Measurements from ENCODE around the gene AGAP1.

Gene AGAP1

DNA sequence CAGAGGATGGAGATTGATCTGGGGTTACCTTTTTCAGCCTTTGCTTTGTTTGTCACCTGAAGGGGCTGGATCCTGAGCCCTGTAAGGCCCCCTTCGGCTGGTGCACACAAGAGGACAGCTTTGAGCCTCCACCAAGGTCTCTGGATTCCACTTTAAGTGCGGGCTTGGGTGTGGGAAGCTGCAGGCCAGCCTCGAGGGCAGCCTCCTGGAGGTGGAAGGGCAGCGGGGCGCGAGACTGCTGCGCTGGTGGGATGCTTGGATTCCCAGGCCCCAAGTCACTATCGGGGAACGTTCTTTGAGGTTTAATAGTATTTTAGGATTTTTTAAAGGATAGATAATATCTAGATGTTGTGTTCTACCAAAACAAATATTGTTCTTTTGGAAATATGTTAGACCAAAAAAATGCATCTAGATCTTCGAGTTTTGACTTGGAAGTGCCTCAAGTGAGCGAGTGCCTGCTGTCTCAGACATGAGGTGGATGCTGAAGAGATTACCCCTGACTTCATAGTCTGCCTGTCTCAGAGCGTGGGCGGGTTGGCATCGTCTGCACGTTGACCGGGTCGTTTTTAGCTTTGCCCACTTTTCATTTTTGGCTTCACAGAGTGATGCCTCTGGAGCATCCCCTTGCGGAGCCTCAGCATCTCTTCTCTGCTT is 113.8 kb downstream of the AGAP1 start:
- Histone ChIP-seq H3K36me3 (replicated peaks) (no peaks in the 10 kb centered on the region), H3K27me3 (replicated peaks) (no peaks in the 10 kb centered on the region), H3K4me3 (ENCODE audit: low read depth, low read length) (no peak overlapping the region), H3K27ac (peak overlapping the region; percentile 12)
- TF ChIP-seq, protein P1, sequence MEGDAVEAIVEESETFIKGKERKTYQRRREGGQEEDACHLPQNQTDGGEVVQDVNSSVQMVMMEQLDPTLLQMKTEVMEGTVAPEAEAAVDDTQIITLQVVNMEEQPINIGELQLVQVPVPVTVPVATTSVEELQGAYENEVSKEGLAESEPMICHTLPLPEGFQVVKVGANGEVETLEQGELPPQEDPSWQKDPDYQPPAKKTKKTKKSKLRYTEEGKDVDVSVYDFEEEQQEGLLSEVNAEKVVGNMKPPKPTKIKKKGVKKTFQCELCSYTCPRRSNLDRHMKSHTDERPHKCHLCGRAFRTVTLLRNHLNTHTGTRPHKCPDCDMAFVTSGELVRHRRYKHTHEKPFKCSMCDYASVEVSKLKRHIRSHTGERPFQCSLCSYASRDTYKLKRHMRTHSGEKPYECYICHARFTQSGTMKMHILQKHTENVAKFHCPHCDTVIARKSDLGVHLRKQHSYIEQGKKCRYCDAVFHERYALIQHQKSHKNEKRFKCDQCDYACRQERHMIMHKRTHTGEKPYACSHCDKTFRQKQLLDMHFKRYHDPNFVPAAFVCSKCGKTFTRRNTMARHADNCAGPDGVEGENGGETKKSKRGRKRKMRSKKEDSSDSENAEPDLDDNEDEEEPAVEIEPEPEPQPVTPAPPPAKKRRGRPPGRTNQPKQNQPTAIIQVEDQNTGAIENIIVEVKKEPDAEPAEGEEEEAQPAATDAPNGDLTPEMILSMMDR (IDR thresholded peaks at IDR 0.05; ENCODE audit: low read depth, low read length, missing control alignments), result no peak
- in situ Hi-C loops (cut with HindIII; ENCODE audit: low pct_ligation_motif_present, low sequenced_read_pairs), result no loop called here
- DNase-seq, result peak; percentile 52

DNA sequence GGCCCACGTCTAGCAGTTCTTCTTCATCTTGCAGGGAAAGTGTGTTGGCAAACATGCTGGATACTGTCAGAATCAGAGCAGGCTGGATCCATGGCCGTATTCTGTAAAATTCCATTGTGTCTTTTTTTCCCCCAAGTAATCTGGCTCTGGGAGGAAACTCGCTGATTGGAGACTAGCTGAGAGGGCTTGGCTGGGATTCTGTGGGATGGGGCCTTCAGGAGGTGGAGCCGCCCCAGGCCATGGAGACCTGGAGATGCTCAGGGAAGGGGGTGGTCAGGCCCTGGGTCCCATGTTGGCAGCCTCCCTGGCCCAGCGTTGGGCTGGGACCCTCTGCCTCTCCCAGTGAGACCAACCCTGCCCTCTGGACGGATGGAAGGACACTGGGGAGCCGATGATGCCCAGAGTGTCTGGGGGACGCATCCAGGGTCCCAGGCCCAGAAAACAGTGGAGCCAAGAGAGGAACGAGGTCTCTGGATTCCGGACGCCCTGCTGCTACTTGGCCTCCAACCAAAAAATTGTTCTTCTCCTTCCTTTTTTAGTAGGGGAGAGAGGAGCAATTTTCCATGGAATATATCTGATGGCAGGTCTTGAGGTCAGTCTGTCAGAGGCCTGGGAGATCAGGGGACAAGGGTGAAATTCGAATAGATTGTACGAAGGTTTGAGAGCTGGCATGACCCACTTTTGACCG is 114.5 kb downstream of the AGAP1 start:
- Histone ChIP-seq H3K27me3 (replicated peaks) (no peaks in the 10 kb centered on the region), H3K27ac (peak overlapping the region; percentile 12), H3K4me3 (ENCODE audit: low read depth, low read length) (no peak overlapping the region), H3K36me3 (replicated peaks) (no peaks in the 10 kb centered on the region)
- TF ChIP-seq, protein P1 (IDR thresholded peaks at IDR 0.05; ENCODE audit: low read depth, low read length, missing control alignments), result no peak
- no peak for DNase-seq
- in situ Hi-C loops (cut with HindIII; ENCODE audit: low pct_ligation_motif_present, low sequenced_read_pairs), result no loop called here

DNA sequence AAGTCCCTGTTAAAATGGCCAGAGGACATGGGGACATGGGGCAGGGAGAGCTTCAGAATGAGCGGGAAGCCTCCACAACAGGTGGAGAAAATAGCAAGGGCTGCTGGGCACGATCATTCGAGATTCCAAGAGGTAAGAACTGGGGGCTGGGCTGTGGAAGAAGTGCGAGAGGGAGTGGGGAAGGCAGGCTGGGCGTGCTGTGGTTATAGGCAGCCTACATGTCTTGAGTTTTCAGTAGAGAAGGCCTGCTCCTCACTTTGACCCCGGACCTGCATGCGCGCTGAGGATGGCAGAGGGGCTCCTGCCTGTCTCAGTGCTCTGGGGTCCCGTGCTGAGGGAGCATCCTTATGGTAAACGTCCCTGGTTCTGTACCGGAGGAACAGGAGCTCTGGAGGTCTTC is 115.5 kb downstream of the AGAP1 start:
- DNase-seq, result no peak
- H3K27ac ChIP-seq, result no peak overlapping the region
- no peak overlapping the region for H3K4me3 ChIP-seq (ENCODE audit: low read depth, low read length)
- TF ChIP-seq, protein P1 (IDR thresholded peaks at IDR 0.05; ENCODE audit: low read depth, low read length, missing control alignments), result no peak
- H3K27me3 ChIP-seq (replicated peaks), result no peaks in the 10 kb centered on the region
- H3K36me3 ChIP-seq (replicated peaks), result no peaks in the 10 kb centered on the region
- in situ Hi-C loops (cut with HindIII; ENCODE audit: low pct_ligation_motif_present, low sequenced_read_pairs), result no loop called here

DNA sequence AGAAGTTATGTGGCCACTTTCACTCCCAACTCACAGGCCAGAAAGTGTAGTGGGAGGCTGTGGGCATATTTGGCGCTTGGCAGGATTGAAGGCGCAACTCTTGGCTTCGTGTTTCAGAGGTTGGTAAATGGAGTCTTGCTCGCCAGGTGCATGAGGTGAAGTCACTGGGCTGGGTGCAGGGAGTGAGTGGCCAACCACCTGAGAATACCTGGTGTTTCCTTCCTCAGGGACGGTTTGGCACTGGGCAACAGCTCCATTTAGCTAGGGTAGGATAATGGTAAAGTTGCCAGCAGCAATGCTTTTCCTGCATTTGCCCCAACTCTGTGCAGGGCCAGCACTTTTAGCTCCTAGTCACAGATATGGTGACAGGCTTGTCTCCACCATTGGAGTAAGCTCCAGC is 115.9 kb downstream of the AGAP1 start:
- TF ChIP-seq, protein P1 (IDR thresholded peaks at IDR 0.05; ENCODE audit: low read depth, low read length, missing control alignments), result no peak
- in situ Hi-C loops (cut with HindIII; ENCODE audit: low pct_ligation_motif_present, low sequenced_read_pairs), result no loop called here
- no peak overlapping the region for H3K4me3 ChIP-seq (ENCODE audit: low read depth, low read length)
- no peak overlapping the region for H3K27ac ChIP-seq
- H3K27me3 ChIP-seq (replicated peaks), result no peaks in the 10 kb centered on the region
- no peak for DNase-seq
- no peaks in the 10 kb centered on the region for H3K36me3 ChIP-seq (replicated peaks)

DNA sequence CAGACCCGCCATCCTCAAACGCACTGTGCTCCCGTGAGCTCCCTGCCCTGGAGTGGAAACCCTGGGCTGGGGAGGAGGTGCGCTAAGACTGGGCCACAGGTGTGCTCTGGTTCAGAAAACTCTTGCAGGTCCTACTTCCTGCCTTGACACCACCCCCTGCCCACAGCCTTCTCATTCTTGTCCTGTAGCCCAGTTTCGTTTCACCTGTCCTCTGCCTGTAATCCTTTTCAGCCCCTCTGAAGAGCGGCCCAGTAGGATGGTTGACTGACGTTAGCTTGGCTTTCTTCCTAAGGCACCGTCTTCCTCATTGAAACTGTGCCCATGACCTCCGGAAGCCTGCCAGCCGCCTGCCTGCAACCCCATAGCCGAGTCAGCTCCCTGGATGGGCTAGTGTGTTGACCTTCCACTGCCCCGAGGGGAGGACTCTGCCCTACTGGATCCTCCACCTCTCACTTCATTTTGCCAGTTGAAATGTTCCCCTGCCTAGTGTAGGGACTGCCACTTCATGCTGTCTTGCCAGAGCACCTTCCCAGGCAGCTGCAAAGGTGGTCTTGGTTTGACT is 116.9 kb downstream of the AGAP1 start:
- no peak for DNase-seq
- no peaks in the 10 kb centered on the region for H3K36me3 ChIP-seq (replicated peaks)
- TF ChIP-seq, protein P1 (IDR thresholded peaks at IDR 0.05; ENCODE audit: low read depth, low read length, missing control alignments), result no peak

More for the DNA sequence above, 116.9 kb downstream of the AGAP1 start:
- in situ Hi-C loops (cut with HindIII; ENCODE audit: low pct_ligation_motif_present, low sequenced_read_pairs), result no loop called here
- no peak overlapping the region for H3K4me3 ChIP-seq (ENCODE audit: low read depth, low read length)
- no peak overlapping the region for H3K27ac ChIP-seq
- no peaks in the 10 kb centered on the region for H3K27me3 ChIP-seq (replicated peaks)

All from brain microvascular endothelial cell (primary cell).